CD4-positive, alpha-beta T cell treated with Interleukin-6 for 4 hours (primary cell): ENCODE data around the gene XPA.
"Not testable (repeated sequence)": the region's sequence is repeated elsewhere in the genome, so short reads cannot be mapped to it uniquely, and the experiment has no call there.

Experiments used
- DNase-seq: peaks from one replicate; pipeline ENCODE4 v3.0.0-alpha.2; 2020; ENCODE audit warnings: mixed read lengths

Gene XPA

GRCh38 chr9:97696803-97697601 is at the start of gene XPA:
XPA (minus strand) TSS chr9:97697340; CDS start chr9:97697292, 48 bp downstream.
- DNase-seq = peak; percentile 98

DNA sequence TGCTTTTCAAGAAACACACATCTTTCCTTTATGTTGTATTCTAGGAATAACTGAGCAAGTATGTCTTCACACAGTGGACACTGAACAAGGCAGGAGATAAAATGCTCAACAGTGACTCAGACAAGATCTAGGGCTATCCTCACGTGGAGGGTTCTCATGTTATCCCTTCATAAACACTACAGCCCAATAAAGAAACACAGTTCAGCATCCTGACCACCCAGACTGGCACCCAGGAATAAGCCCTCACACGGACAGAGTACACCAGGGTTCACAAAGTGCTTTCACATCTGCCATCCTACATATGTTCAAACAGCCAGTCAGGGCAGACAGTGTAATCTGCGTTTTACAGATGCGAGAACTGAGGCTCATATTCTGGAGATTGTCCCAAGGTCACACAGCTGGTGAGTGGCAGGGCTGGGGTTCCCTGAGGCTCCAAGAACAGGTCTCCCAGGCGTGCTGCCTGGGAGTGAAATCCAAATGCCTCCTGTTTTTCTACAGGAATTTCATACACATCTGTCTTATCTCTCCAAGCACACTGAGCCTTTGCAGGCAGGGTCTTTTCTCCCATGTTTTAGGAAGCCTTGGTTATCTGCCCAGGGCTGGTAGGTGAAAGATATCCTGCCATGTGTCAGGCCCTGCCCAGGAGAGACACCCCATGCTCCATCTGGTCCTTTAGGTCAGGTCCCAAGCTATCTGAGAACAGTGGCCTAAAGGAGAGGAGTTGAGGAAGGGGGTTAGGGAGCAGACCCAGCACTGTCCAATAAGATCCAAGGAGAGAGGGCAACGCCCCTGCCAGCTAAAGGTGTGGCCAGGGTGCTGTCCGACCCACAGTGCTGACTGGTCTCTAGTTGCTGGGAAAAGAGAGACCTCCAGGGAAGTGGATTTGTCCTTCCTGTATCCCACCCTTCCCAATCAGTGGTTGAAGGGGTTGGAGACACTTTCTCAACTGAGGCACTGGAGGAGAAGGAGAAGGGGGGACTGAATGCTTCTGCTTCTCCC is 47.9 kb upstream of the XPA start:
- no peak for DNase-seq

DNA sequence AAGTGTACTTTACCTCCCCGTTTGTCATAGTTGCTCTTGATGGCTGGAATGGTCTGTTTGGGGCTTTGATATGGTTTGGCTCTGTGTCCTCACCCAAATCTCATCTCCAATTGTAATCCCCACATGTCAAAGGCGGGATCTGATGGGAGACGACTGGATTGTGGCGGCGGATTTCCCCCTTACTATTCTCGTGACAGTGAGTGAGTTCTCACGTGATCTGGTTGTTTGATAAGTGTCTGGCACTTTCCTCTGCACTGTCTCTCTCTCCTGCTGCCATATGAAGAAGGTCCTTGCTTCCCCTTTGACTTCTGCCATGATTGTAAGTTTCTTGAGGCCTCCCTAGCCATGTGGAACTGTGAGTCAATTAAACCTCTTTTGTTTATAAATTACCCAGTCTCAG is 46.9 kb upstream of the XPA start:
- DNase-seq = not testable (repeated sequence)

DNA sequence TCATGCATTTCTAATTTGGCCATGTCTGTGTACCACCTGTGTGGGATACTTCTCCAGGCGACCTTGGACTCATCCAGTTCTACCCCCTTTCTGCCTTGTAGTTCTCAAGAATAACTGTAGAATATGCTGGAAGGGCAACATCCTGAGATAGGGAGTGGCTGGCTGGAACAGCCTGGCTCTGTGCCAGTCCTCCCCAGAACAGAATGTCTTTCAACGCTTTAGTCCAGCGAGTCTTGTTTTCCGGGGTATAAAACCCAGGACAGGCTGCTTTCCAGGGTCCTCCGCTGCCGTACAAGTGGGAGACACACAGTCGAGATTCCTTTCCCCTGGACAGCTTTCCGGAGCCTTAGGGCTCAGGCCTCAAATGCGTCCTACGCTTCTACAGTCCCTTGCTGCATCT is 45.4 kb upstream of the XPA start:
- no peak for DNase-seq

GRCh38 chr9:97741947-97742346 is 44.8 kb upstream of the XPA start:
- no peak for DNase-seq

GRCh38 chr9:97740848-97741821 is 44.0 kb upstream of the XPA start:
- DNase-seq = peak; percentile 35

DNA sequence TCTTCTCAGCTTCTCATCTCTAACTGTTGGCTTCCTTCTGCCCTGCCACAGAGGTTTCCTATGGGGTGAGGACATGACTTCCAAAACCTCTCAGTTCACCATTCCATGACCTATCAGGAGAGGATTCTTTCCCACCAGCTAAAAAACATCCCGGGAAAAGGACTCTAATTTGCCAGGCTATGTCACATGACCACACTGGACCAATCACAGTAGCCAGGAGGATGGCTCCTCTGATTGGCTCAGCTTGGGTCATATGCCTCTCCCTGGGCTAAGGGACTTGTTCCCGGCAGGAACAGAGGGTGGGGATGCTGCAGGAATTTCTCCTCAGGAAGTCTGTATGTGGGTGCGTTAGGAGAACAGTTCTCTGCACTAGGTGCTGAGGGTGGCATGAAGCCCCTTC is 40.3 kb upstream of the XPA start:
- no peak for DNase-seq

DNA sequence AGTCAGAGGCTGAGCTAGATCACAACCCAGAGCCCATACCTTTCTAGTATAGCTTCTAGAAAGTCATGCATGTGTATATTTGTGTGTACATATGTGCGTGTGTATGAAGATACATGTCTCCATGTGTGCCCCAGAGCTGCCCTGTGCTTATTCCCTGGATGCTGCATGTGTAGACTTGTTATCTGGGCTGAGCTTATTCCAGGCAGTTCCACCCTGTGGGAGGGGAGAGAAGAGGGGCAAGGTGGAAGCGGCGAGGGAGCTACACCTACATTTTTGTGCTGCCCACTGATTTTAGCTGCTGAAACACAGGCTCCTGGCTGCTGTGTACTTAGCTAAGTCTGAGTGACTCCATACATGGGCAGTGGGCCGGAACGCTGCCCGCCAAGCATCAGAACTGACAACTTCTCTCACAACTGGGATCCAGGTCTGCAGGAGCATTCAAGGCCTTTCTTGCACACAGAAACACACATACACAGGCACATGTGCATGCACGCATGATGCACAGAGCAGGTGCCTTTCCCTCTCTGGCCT is 38.0 kb upstream of the XPA start:
- DNase-seq = no peak

DNA sequence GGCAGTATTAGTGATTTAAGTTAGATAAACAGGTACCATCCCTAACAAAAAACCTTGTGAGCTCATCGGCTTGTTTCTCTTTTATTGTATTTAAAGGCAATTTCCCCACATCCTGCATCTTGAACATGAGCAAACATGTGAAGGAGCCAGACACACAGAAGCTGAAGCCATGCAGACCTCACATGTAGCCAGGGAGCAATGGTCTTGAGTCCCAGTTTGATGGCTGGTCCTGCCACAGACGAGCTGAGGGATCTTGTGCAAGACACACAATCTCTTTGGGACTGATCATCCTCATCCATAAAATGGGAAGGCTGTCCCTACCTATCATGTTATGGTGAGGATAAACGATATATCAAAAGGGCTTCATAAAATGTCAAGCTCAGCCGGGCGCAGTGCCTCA is 29.6 kb upstream of the XPA start:
- no peak for DNase-seq

- DNase-seq = no peak
These were observed 26.7 kb upstream of the XPA start for GRCh38 chr9:97723819-97724218.

GRCh38 chr9:97722331-97722730 is 25.2 kb upstream of the XPA start:
- DNase-seq = no peak

DNA sequence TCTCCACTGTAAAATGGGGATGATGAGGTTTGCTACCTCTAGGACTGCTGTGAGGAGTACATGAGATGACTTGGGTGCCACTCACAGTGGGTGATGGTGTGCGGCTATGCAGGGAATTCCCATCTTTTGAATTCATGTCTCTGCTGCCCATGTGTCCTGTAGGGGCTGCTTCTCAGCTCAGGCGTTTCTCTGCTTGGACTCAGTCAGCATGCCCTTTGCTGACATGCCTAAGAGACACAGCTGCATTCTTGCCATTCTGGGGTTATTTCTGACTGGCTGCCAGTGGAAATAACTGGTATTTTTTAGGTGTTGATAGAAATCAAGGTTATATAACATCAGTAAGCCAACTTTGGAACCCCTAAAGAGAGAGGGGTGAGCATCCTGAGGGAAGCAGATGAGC is 24.3 kb upstream of the XPA start:
- no peak for DNase-seq

DNA sequence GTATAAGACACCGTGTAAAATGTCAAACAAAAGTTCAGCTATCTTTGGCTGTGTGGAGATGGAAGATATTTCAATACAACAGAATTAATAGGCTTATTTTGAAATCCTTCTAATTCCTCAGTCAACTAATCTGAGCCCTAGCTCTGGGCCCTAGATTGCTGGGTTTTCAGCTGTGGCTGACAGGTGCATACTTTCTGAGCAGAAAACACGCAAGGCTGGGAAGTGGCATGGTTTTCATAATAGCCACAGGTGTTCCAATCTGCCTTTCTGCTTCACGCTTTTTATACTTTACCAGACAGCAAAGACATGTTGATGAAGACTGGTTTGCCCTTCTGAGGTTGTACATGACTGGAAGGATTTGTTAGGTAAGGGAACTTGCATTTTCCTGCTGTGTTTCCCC is 20.7 kb upstream of the XPA start:
- DNase-seq = no peak

DNA sequence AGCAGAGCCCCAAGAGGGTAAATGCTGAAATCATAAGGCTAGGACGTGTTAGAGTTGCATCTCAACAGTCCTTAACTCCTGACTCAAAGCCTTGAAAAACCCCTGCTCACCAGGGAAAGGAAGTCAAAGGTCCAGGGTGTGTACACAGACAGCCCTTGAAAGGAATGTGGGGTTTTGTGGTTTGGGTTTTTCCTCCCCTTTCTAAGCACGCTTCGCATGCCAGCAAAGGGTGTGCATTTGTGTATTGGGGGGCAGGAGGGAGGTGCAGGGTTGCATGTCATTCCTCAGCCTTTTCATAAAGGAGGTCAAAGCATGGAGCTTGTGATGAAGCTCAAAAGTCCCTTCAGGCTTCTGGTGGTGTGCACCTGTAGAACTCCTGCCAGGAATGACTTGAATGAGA is 17.3 kb upstream of the XPA start:
- peak; percentile 30 for DNase-seq

DNA sequence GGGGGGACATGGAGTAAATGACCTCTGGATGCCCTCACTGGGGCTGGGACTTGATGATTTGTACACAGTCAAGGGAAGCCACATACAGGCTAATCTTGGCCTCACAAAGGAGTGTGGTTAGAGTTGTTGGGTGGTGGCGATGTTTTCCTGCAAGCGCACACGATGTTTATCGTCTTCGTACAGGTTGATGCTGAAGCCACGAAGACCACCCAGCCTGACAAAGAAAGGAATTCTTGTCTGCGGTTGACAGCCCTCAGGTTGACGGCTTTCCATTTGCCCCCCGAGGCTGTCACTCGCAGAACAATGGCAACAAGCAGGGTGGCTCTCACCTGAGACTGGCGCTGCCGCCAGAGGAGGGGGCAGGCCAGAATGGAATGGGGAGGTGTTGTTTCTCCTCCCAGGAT is 14.1 kb upstream of the XPA start:
- no peak for DNase-seq

GRCh38 chr9:97710356-97711222 is 13.4 kb upstream of the XPA start:
- peak; percentile 54 for DNase-seq

DNA sequence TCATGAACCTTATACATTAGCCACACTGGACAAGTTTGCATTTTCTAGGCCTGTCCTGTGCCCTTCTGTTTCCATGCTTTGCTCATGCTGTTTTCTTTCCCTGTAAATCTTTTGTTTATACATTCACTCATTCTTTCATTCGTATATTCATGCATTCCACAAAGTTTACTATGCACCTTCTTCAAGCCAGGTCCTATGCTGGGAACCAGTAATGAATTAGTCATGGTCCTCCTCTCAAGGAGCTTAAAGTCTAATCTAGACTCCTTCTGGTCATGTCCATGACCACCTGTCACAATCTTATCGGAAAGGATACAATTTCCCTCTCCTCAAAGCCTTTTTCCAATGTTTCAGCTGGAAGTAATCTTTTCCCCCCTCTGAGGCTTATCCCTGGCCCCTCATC is 9.1 kb upstream of the XPA start:
- no peak for DNase-seq

DNA sequence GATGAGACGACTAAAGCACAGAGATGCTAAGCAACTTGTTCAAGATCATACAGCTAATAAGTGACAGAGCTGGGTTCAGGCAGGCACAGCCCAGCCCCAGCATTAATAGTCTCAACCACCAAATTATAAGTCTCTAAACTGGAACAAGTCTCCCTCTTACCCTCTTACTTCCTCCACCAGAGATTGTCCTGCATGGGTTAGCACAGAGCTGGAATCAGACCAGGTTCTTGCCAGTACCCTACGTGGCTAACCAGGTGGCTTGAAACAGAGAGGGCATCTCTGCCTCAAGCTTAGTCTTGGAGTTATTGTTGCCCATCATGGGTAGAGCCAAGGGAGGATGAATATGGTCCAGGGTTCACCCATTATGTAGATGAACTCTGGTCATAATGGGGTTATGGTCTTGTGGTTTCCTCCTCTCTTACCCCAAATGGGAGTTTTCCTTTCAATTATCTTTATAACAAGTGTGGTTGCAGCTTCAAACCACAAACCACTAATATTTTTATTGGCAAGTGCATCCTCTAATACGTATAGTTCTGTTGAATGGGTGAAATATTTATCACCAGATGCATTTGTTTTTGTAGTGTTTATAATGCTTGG is 8.3 kb upstream of the XPA start:
- no peak for DNase-seq

DNA sequence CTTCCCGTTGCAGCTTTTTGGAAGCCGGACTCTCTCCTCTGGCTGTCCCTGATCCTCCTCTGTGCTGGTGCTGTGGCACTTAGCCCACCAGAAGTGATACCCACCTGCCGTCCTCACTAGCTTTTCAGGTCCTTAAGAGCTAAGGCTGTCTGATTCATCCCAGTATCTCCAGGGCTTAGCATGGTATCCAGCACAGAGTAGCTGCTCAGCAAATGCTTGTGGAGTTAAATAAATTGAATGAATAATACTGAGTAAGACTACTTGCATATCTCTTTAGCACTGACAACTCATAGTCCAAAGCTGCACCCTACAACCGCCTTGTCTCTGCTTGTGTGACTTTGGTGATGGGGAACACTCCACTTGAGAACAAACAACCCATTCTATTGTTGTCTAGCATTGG is 7.7 kb upstream of the XPA start:
- no peak for DNase-seq

DNA sequence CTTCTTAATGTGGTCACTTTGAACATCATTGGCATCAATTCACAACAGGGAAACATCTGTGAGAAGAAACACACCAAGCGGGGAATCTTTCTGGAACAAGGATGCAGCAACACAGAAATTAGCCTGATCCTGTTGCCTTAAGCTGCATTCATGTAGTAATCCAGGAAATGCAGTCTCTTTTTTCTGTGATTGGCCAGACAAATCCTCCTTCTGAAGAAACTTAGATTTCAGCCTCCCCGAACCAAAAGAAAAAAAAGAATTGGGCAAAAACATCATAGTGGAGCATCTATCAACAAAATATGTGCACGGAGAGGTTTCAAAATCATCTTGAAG is 7.2 kb upstream of the XPA start:
- DNase-seq = no peak
